NOMO-1 treated with dmso at 0.1 percent for 144 hours (cell line): ENCODE data around the gene ATG16L1.

Experiments used
- DNase-seq: peaks from one replicate; lab custom pipeline; 2025; ENCODE audit not compliant: unreplicated experiment; lab: John Stamatoyannopoulos, UW

Gene ATG16L1

GRCh38 chr2:233226511-233227031 lies 24.9 kb upstream of the ATG16L1 start:
- no peak for DNase-seq

- no peak for DNase-seq
These were observed 24.0 kb upstream of the ATG16L1 start for GRCh38 chr2:233227346-233227978.

- no peak for DNase-seq
These were observed 23.1 kb upstream of the ATG16L1 start for GRCh38 chr2:233228376-233228775.

GRCh38 chr2:233233618-233234230 lies 17.7 kb upstream of the ATG16L1 start:
- DNase-seq, result peak; percentile 67

GRCh38 chr2:233234264-233234663 lies 17.2 kb upstream of the ATG16L1 start:
- DNase-seq, result no peak

GRCh38 chr2:233234996-233235395 lies 16.5 kb upstream of the ATG16L1 start:
- DNase-seq, result no peak

GRCh38 chr2:233235977-233236376 lies 15.5 kb upstream of the ATG16L1 start:
- no peak for DNase-seq

GRCh38 chr2:233236820-233237589 lies 14.5 kb upstream of the ATG16L1 start:
- no peak for DNase-seq

GRCh38 chr2:233240897-233241296 lies 10.6 kb upstream of the ATG16L1 start:
- peak; percentile 69 for DNase-seq

- DNase-seq, result no peak
These were observed 9.7 kb upstream of the ATG16L1 start for GRCh38 chr2:233241803-233242202.

GRCh38 chr2:233242231-233242927 lies 9.1 kb upstream of the ATG16L1 start:
- DNase-seq, result peak; percentile 38

GRCh38 chr2:233243348-233243747 lies 8.1 kb upstream of the ATG16L1 start:
- no peak for DNase-seq

GRCh38 chr2:233244818-233245217 lies 6.7 kb upstream of the ATG16L1 start:
- DNase-seq, result no peak

- DNase-seq, result no peak
These were observed 6.1 kb upstream of the ATG16L1 start for GRCh38 chr2:233245406-233245805.

GRCh38 chr2:233247116-233247515 lies 4.4 kb upstream of the ATG16L1 start:
- DNase-seq, result no peak

- no peak for DNase-seq
These were observed 3.7 kb upstream of the ATG16L1 start for GRCh38 chr2:233247744-233248143.

- peak; percentile 96 for DNase-seq
These were observed 2.5 kb upstream of the ATG16L1 start for GRCh38 chr2:233248999-233249398.

GRCh38 chr2:233250568-233250967 lies 905 bp upstream of the ATG16L1 start:
- no peak for DNase-seq

- DNase-seq, result no peak
These were observed 528 bp upstream of the ATG16L1 start for GRCh38 chr2:233250985-233251305.

GRCh38 chr2:233252227-233252626 lies 754 bp downstream of the ATG16L1 start:
- DNase-seq, result no peak

- DNase-seq, result no peak
These were observed 3.7 kb downstream of the ATG16L1 start for GRCh38 chr2:233255151-233255550.

GRCh38 chr2:233256048-233256447 lies 4.6 kb downstream of the ATG16L1 start:
- DNase-seq, result no peak
